HEK293 (cell line): ENCODE measurements around the gene FRY.

ENCODE experiments used
- CTCF ChIA-PET: fragments of 350-600 bp; formaldehyde crosslinking; extraction: SDS; loops from one replicate; lab custom pipeline; 2021; ENCODE audit warnings: antibody characterized with exemption; lab: Yijun Ruan, JAX
- POLR2A ChIA-PET: fragments of 300-600 bp; formaldehyde crosslinking; extraction: SDS; loops from one replicate; lab custom pipeline; 2020; ENCODE audit warnings: antibody characterized with exemption, inconsistent platforms; lab: Yijun Ruan, JAX
- H3K27ac ChIP-seq: fragments of 200-500 bp; sonication (Bioruptor generic); 2 replicates; pipeline ENCODE4 v1.5.1; 2014; ENCODE audit warnings: low read depth, low read length, control low read depth, inconsistent platforms; ENCODE audit errors: extremely low read depth
- H3K36me3 ChIP-seq, 2 experiments: fragments of 200-500 bp in 1 of 2; sonication (Bioruptor generic) in 1 of 2; 1 replicate in 1 of 2; 2 replicates in 1 of 2; pipeline ENCODE4 v1.5.1; 2014 to 2017; ENCODE audit warnings: inconsistent platforms in 2 of 2, low read length in 2 of 2; ENCODE audit not compliant: control insufficient read depth in 2 of 2, insufficient read depth in 1 of 2
- H3K4me1 ChIP-seq: fragments of 200-500 bp; sonication (Bioruptor generic); 2 replicates; pipeline ENCODE4 v1.5.1; 2014; ENCODE audit warnings: mild to moderate bottlenecking, low read length, inconsistent platforms; ENCODE audit not compliant: control insufficient read depth, insufficient read depth
- H3K4me3 ChIP-seq: 2 replicates; pipeline ENCODE4 v1.5.1; 2011; ENCODE audit warnings: low read depth, mild to moderate bottlenecking, control low read depth, low read length, moderate library complexity
- H3K9me3 ChIP-seq: fragments of 200-500 bp; sonication (Bioruptor generic); 2 replicates; pipeline ENCODE4 v1.5.1; 2014; ENCODE audit warnings: low read depth, low read length, inconsistent platforms; ENCODE audit not compliant: control insufficient read depth, insufficient read depth
- EGR2 ChIP-seq: fragments of 450-650 bp; formaldehyde crosslinking; IDR thresholded peaks from 2 replicates; pipeline ENCODE4 v1.5.1; 2016; ENCODE audit warnings: low read depth, missing biosample characterization, missing genetic modification characterization
- GLI2 ChIP-seq: fragments of 450-650 bp; formaldehyde crosslinking; IDR thresholded peaks from 2 replicates; pipeline ENCODE4; 2017; ENCODE audit warnings: missing biosample characterization, missing genetic modification characterization, low read depth, borderline replicate concordance
- KLF1 ChIP-seq: fragments of 450-650 bp; formaldehyde crosslinking; IDR thresholded peaks from 2 replicates; pipeline ENCODE4 v1.5.1; 2016; ENCODE audit warnings: missing biosample characterization, missing genetic modification characterization
- OSR2 ChIP-seq: fragments of 450-650 bp; formaldehyde crosslinking; IDR thresholded peaks from 2 replicates; pipeline ENCODE4 v1.5.1; 2016; ENCODE audit warnings: missing biosample characterization, missing genetic modification characterization
- RBAK ChIP-seq: fragments of 450-650 bp; formaldehyde crosslinking; IDR thresholded peaks from 2 replicates; pipeline ENCODE4 v1.5.1; 2016; ENCODE audit warnings: missing biosample characterization, missing genetic modification characterization
- REPIN1 ChIP-seq: fragments of 450-650 bp; formaldehyde crosslinking; IDR thresholded peaks from 2 replicates; pipeline ENCODE4 v1.5.1; 2017; ENCODE audit warnings: missing biosample characterization, missing genetic modification characterization, low read depth
- ZEB2 ChIP-seq: fragments of 450-650 bp; formaldehyde crosslinking; IDR thresholded peaks from 2 replicates; pipeline ENCODE4 v1.5.1; 2016; ENCODE audit warnings: missing biosample characterization, missing genetic modification characterization
- ZNF214 ChIP-seq: fragments of 450-650 bp; formaldehyde crosslinking; IDR thresholded peaks from 2 replicates; pipeline ENCODE4 v1.5.1; 2017; ENCODE audit warnings: missing biosample characterization, mild to moderate bottlenecking, missing genetic modification characterization, borderline replicate concordance
- ZNF248 ChIP-seq: fragments of 450-650 bp; formaldehyde crosslinking; IDR thresholded peaks from 2 replicates; pipeline ENCODE4 v1.5.1; 2017; ENCODE audit warnings: missing biosample characterization, missing genetic modification characterization
- ZNF366 ChIP-seq: fragments of 450-650 bp; formaldehyde crosslinking; conservative IDR thresholded peaks from 2 replicates; pipeline ENCODE4 v1.5.1; 2016; ENCODE audit warnings: missing biosample characterization, missing genetic modification characterization
- ZNF571 ChIP-seq: fragments of 450-650 bp; formaldehyde crosslinking; IDR thresholded peaks from 2 replicates; pipeline ENCODE4 v1.5.0; 2017; ENCODE audit warnings: missing biosample characterization, missing genetic modification characterization
- ZNF585B ChIP-seq: fragments of 450-650 bp; formaldehyde crosslinking; IDR thresholded peaks from 2 replicates; pipeline ENCODE4 v1.5.1; 2016; ENCODE audit warnings: missing biosample characterization, missing genetic modification characterization
- ZNF623 ChIP-seq: fragments of 450-650 bp; formaldehyde crosslinking; IDR thresholded peaks from 2 replicates; pipeline ENCODE4 v1.5.1; 2016; ENCODE audit warnings: missing biosample characterization, missing genetic modification characterization
- ZNF777 ChIP-seq: fragments of 450-650 bp; formaldehyde crosslinking; IDR thresholded peaks from 2 replicates; pipeline ENCODE4 v1.5.1; 2017; ENCODE audit warnings: missing biosample characterization, missing genetic modification characterization, borderline replicate concordance
- ZNF843 ChIP-seq: fragments of 450-650 bp; formaldehyde crosslinking; IDR thresholded peaks from 2 replicates; pipeline ENCODE4 v1.5.1; 2016; ENCODE audit warnings: missing biosample characterization, missing genetic modification characterization
- TF ChIP-seq, protein P1 (sequence below): fragments of 450-650 bp; formaldehyde crosslinking; IDR thresholded peaks from 2 replicates; pipeline ENCODE4 v1.5.1; 2016; ENCODE audit warnings: missing biosample characterization, missing genetic modification characterization
- TF ChIP-seq, protein P2 (sequence below): fragments of 450-650 bp; formaldehyde crosslinking; IDR thresholded peaks from 2 replicates; pipeline ENCODE4 v1.5.1; 2016; ENCODE audit warnings: missing biosample characterization, missing genetic modification characterization, borderline replicate concordance
- TF ChIP-seq, protein P3 (sequence below): fragments of 450-650 bp; IDR thresholded peaks from 2 replicates; pipeline ENCODE4 v1.5.1; 2018; ENCODE audit warnings: missing biosample characterization, missing genetic modification characterization
- TF ChIP-seq, protein P4 (sequence below): fragments of 450-650 bp; formaldehyde crosslinking; IDR thresholded peaks from 2 replicates; pipeline ENCODE4 v1.5.1; 2016; ENCODE audit warnings: missing biosample characterization, missing genetic modification characterization
- TF ChIP-seq, protein P5 (sequence below): fragments of 450-650 bp; formaldehyde crosslinking; conservative IDR thresholded peaks from 2 replicates; pipeline ENCODE4 v1.5.1; 2016; ENCODE audit warnings: low read depth, missing biosample characterization, missing genetic modification characterization

Gene FRY

DNA sequence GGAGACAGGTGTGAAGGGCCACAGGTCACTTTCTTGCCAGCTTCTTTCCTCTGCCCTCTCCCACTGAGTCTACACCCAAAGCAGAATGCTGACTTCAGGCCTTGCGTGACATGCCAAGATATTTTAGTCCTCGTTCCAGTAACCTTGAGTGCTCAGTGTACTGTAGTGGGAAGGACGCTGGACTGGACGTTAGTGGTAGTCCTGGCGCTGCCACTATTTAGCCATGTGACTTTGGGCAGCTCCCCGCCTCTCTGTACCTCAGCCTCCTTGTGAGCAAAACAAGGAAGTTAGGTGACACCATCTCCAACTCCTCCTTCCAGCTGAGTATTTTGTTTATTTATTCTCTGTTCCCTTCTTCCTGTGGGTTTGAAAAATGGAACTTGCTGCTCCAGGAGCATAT is 86.1 kb downstream of the FRY start (continued):
- TF ChIP-seq ZEB2 (tag by site-specific recombination), result no peak

DNA sequence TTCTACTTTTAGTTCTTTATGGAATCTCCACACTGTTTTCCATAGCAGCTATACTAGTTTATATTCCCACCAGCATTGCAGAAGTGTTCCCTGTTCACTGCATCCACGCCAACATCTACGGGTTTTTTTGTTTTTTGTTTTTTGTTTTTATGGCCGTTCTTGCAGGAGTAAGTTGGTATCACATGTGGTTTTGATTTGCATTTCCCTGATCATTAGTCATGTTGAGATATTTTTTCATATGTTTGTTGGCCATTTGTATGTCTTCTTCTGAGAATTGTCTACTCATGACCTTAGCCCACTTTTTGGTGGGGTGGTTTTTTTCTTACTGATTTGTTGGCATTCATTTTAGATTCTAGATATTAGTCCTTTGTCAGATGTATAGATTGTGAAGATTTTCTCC is 89.7 kb downstream of the FRY start:
- no peaks in the 10 kb centered on the region for H3K4me1 ChIP-seq
- CTCF ChIA-PET, result interaction anchor here (0.6 kb wide), 1 partner anchor 293 kb away, joined by 3 read pairs; no protein-coding TSS in a partner anchor
- no peak overlapping the region for H3K4me3 ChIP-seq
- no peaks in the 10 kb centered on the region for H3K9me3 ChIP-seq
- no peak for TF ChIP-seq KLF1 (tag by site-specific recombination)
- TF ChIP-seq, protein P1, sequence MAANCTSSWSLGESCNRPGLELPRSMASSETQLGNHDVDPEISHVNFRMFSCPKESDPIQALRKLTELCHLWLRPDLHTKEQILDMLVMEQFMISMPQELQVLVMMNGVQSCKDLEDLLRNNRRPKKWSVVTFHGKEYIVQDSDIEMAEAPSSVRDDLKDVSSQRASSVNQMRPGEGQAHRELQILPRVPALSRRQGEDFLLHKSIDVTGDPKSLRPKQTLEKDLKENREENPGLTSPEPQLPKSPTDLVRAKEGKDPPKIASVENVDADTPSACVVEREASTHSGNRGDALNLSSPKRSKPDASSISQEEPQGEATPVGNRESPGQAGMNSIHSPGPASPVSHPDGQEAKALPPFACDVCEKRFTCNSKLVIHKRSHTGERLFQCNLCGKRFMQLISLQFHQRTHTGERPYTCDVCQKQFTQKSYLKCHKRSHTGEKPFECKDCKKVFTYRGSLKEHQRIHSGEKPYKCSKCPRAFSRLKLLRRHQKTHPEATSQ, result no peak
- no peak for TF ChIP-seq ZNF777
- TF ChIP-seq ZNF366 (tag by site-specific recombination), result no peak
- TF ChIP-seq ZNF843 (tag by site-specific recombination), result no peak
- no peak for TF ChIP-seq RBAK (tag by site-specific recombination)
- TF ChIP-seq GLI2 (tag by site-specific recombination), result no peak
- TF ChIP-seq ZNF214, result no peak
- no peak for TF ChIP-seq ZNF248 (tag by site-specific recombination)
- TF ChIP-seq OSR2, result no peak
- TF ChIP-seq ZNF571, result no peak
- TF ChIP-seq REPIN1, result no peak
- TF ChIP-seq, protein P2, sequence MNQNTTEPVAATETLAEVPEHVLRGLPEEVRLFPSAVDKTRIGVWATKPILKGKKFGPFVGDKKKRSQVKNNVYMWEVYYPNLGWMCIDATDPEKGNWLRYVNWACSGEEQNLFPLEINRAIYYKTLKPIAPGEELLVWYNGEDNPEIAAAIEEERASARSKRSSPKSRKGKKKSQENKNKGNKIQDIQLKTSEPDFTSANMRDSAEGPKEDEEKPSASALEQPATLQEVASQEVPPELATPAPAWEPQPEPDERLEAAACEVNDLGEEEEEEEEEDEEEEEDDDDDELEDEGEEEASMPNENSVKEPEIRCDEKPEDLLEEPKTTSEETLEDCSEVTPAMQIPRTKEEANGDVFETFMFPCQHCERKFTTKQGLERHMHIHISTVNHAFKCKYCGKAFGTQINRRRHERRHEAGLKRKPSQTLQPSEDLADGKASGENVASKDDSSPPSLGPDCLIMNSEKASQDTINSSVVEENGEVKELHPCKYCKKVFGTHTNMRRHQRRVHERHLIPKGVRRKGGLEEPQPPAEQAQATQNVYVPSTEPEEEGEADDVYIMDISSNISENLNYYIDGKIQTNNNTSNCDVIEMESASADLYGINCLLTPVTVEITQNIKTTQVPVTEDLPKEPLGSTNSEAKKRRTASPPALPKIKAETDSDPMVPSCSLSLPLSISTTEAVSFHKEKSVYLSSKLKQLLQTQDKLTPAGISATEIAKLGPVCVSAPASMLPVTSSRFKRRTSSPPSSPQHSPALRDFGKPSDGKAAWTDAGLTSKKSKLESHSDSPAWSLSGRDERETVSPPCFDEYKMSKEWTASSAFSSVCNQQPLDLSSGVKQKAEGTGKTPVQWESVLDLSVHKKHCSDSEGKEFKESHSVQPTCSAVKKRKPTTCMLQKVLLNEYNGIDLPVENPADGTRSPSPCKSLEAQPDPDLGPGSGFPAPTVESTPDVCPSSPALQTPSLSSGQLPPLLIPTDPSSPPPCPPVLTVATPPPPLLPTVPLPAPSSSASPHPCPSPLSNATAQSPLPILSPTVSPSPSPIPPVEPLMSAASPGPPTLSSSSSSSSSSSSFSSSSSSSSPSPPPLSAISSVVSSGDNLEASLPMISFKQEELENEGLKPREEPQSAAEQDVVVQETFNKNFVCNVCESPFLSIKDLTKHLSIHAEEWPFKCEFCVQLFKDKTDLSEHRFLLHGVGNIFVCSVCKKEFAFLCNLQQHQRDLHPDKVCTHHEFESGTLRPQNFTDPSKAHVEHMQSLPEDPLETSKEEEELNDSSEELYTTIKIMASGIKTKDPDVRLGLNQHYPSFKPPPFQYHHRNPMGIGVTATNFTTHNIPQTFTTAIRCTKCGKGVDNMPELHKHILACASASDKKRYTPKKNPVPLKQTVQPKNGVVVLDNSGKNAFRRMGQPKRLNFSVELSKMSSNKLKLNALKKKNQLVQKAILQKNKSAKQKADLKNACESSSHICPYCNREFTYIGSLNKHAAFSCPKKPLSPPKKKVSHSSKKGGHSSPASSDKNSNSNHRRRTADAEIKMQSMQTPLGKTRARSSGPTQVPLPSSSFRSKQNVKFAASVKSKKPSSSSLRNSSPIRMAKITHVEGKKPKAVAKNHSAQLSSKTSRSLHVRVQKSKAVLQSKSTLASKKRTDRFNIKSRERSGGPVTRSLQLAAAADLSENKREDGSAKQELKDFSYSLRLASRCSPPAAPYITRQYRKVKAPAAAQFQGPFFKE (tag by site-specific recombination), result no peak
- no peak for TF ChIP-seq ZNF623 (tag by site-specific recombination)
- TF ChIP-seq ZNF585B (tag by site-specific recombination), result no peak
- POLR2A ChIA-PET, result no interaction called here
- no peak overlapping the region for H3K27ac ChIP-seq
- no peaks in the 10 kb centered on the region for H3K36me3 ChIP-seq

DNA sequence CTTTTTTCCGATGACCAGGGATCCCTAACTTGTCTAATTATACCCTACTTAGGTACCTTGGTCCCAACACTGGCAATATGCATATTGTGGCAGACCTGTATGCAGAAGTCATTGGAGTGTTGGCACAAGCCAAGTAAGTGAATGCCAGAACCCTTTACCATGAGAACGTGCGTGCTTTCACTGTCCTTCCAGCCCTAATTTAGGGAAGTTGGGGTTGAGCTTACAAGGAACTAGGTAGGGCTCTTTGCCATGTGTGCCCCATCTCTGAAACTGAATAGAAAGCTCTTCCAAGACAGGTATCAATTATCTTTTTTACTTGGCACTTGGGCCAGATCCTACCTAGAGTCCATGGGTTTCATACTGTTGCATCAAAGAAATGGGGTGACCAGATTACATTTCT is 93.2 kb downstream of the FRY start:
- H3K9me3 ChIP-seq, result no peaks in the 10 kb centered on the region
- no peak for TF ChIP-seq EGR2 (tag by site-specific recombination)
- TF ChIP-seq, protein P3, sequence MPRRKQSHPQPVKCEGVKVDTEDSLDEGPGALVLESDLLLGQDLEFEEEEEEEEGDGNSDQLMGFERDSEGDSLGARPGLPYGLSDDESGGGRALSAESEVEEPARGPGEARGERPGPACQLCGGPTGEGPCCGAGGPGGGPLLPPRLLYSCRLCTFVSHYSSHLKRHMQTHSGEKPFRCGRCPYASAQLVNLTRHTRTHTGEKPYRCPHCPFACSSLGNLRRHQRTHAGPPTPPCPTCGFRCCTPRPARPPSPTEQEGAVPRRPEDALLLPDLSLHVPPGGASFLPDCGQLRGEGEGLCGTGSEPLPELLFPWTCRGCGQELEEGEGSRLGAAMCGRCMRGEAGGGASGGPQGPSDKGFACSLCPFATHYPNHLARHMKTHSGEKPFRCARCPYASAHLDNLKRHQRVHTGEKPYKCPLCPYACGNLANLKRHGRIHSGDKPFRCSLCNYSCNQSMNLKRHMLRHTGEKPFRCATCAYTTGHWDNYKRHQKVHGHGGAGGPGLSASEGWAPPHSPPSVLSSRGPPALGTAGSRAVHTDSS (tag by site-specific recombination), result no peak
- TF ChIP-seq, protein P4, sequence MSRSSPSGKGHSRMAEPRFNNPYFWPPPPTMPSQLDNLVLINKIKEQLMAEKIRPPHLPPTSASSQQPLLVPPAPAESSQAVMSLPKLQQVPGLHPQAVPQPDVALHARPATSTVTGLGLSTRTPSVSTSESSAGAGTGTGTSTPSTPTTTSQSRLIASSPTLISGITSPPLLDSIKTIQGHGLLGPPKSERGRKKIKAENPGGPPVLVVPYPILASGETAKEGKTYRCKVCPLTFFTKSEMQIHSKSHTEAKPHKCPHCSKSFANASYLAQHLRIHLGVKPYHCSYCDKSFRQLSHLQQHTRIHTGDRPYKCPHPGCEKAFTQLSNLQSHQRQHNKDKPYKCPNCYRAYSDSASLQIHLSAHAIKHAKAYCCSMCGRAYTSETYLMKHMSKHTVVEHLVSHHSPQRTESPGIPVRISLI (tag by site-specific recombination), result no peak
- TF ChIP-seq, protein P5, sequence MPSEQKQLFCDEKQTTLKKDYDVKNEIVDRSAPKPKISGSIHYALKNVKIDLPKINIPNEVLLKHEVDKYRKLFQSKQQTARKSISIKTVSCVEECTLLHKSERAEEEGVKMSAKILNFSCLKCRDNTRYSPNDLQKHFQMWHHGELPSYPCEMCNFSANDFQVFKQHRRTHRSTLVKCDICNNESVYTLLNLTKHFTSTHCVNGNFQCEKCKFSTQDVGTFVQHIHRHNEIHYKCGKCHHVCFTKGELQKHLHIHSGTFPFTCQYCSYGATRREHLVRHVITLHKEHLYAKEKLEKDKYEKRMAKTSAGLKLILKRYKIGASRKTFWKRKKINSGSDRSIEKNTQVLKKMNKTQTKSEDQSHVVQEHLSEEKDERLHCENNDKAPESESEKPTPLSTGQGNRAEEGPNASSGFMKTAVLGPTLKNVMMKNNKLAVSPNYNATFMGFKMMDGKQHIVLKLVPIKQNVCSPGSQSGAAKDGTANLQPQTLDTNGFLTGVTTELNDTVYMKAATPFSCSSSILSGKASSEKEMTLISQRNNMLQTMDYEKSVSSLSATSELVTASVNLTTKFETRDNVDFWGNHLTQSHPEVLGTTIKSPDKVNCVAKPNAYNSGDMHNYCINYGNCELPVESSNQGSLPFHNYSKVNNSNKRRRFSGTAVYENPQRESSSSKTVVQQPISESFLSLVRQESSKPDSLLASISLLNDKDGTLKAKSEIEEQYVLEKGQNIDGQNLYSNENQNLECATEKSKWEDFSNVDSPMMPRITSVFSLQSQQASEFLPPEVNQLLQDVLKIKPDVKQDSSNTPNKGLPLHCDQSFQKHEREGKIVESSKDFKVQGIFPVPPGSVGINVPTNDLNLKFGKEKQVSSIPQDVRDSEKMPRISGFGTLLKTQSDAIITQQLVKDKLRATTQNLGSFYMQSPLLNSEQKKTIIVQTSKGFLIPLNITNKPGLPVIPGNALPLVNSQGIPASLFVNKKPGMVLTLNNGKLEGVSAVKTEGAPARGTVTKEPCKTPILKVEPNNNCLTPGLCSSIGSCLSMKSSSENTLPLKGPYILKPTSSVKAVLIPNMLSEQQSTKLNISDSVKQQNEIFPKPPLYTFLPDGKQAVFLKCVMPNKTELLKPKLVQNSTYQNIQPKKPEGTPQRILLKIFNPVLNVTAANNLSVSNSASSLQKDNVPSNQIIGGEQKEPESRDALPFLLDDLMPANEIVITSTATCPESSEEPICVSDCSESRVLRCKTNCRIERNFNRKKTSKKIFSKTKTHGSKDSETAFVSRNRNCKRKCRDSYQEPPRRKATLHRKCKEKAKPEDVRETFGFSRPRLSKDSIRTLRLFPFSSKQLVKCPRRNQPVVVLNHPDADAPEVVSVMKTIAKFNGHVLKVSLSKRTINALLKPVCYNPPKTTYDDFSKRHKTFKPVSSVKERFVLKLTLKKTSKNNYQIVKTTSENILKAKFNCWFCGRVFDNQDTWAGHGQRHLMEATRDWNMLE (tag by site-specific recombination), result no peak
- H3K27ac ChIP-seq, result no peak overlapping the region
- H3K36me3 ChIP-seq, result no peaks in the 10 kb centered on the region
- ChIA-PET POLR2A (no interaction called here), CTCF (interaction anchor here (0.6 kb wide), 1 partner anchor 194 kb away, joined by 4 read pairs; no protein-coding TSS in a partner anchor)
- H3K4me1 ChIP-seq, result no peaks in the 10 kb centered on the region
- H3K4me3 ChIP-seq, result no peak overlapping the region
